ENCODE results near the gene SLC17A1. TPM values are rescaled to one million over a fixed set of nuclear protein-coding genes. Genes with fewer than 3 reads are reported as not detected.

Gene SLC17A1
- total and polyA plus RNA-seq, 2 of the 13 experiments (the other 11 are each of a cell fraction or from before 2014, with no cell fraction given), result 0.09 to 2.1 TPM

DNA sequence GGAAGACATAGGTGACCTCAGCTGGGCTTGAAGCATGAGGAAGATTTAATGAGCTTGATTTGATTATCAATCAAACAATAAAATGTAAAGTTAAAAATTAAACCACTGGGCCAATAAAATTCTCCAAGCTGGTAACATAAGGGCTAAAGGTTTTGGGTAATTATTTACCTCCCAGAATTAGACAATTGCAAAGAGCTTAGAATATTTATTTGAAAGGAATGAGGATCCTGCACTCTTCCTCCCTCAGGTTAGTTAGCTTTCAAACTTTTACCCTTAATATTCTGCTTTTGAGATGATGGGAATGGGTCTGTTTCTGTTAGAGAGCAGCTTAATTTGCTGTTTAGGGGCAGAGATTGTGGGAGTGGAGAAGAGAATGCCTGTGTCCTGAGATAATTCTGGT, 77.3 kb downstream of the SLC17A1 start, which contains the start of gene SLC17A4:
Gene SLC17A4 (plus strand): TSS at position 208 of the 400 bp plus-strand sequence. CDS start 7,221 bp downstream, outside the sequence.
- CTCF ChIA-PET (ENCODE audit: low intra/inter-chr PET ratio, low total read pairs), result no interaction called here
- H3K4me1 ChIP-seq (ENCODE audit: insufficient read depth, low read length), result peaks cover 76% of the 10 kb centered on the region
- H3K4me2 ChIP-seq (ENCODE audit: low read depth, low read length), result no peak within 1 kb of the TSS
- DNase-seq (ENCODE audit: low spot score) (no peak), ATAC-seq (no peak), FAIRE-seq (no peak)
- no peak within 1 kb of the TSS for H3K27ac ChIP-seq (ENCODE audit: extremely low read length, insufficient read depth, low read length)
- no peak within 1 kb of the TSS for H3K9ac ChIP-seq (ENCODE audit: insufficient read depth, low read depth, low read length)
- H3K27me3 ChIP-seq (ENCODE audit: control insufficient read depth in 1 of 2, insufficient read depth in 2 of 2, low read length in 2 of 2), result peaks cover 0 to 8% of the 10 kb centered on the region in 2 experiments; a peak in 1 of 5 replicates
- POLR2A ChIA-PET, result no interaction called here
- H3K9me3 ChIP-seq (ENCODE audit: low read length), result no peaks in the 10 kb centered on the region
- no peaks in the 10 kb centered on the region for H4K20me1 ChIP-seq (ENCODE audit: insufficient read depth, low read length)
- in situ Hi-C loops (cut with HindIII; ENCODE audit: extremely low pct_ligation_motif_present, low pct_unique_long_range_greater_than_20kb) (no loop called here), intact Hi-C loops (cut with micrococcal nuclease; ENCODE audit: unreplicated experiment) (no loop called here)
- H3K4me3 ChIP-seq (replicated peaks in 1 of 3; ENCODE audit: insufficient read depth in 1 of 3, low read depth in 2 of 3, low read length in 3 of 3), result no peak within 1 kb of the TSS
- H3K79me2 ChIP-seq (ENCODE audit: insufficient read depth, low read length), result no peaks in the 10 kb centered on the region
- H3K36me3 ChIP-seq (replicated peaks in 1 of 2; ENCODE audit: control insufficient read depth in 1 of 2, insufficient read depth in 2 of 2, low read length in 2 of 2), result no peaks in the 10 kb centered on the region
- no peak within 1 kb of the TSS for H2AFZ ChIP-seq (ENCODE audit: low read length)
- no TSS peak for BruUV-seq (replicated peaks)
- TF ChIP-seq ZKSCAN5 (CRISPR knock-in tag; IDR thresholded peaks at IDR 0.05) (no peak), THAP7 (CRISPR knock-in tag; IDR thresholded peaks at IDR 0.05) (no peak), ZSCAN22 (CRISPR knock-in tag; IDR thresholded peaks at IDR 0.05) (no peak), SCMH1 (CRISPR knock-in tag; IDR thresholded peaks at IDR 0.05; ENCODE audit: borderline replicate concordance) (no peak)

- Histone ChIP-seq H3K4me1 (ENCODE audit: insufficient read depth, low read length) (peaks cover 80% of the 10 kb centered on the region), H3K9me3 (ENCODE audit: low read length) (no peaks in the 10 kb centered on the region), H3K27me3 (ENCODE audit: control insufficient read depth in 1 of 2, insufficient read depth in 2 of 2, low read length in 2 of 2) (peaks cover 0 to 7% of the 10 kb centered on the region in 2 experiments; a peak in 1 of 5 replicates), H3K36me3 (replicated peaks in 1 of 2; ENCODE audit: control insufficient read depth in 1 of 2, insufficient read depth in 2 of 2, low read length in 2 of 2) (no peaks in the 10 kb centered on the region), H3K4me3 (replicated peaks in 1 of 3; ENCODE audit: insufficient read depth in 1 of 3, low read depth in 2 of 3, low read length in 3 of 3) (no peak overlapping the region), H2AFZ (ENCODE audit: low read length) (no peak overlapping the region), H3K9ac (ENCODE audit: insufficient read depth, low read depth, low read length) (no peak overlapping the region), H4K20me1 (ENCODE audit: insufficient read depth, low read length) (no peaks in the 10 kb centered on the region), H3K79me2 (ENCODE audit: insufficient read depth, low read length) (no peaks in the 10 kb centered on the region), H3K4me2 (ENCODE audit: low read depth, low read length) (no peak overlapping the region), H3K27ac (ENCODE audit: extremely low read length, insufficient read depth, low read length) (no peak overlapping the region)
- intact Hi-C loops (cut with micrococcal nuclease; ENCODE audit: unreplicated experiment) (no loop called here), in situ Hi-C loops (cut with HindIII; ENCODE audit: extremely low pct_ligation_motif_present, low pct_unique_long_range_greater_than_20kb) (no loop called here)
- BruUV-seq (replicated peaks), result no TSS peak
- ChIA-PET CTCF (ENCODE audit: low intra/inter-chr PET ratio, low total read pairs) (no interaction called here), POLR2A (no interaction called here)
- DNase-seq (ENCODE audit: low spot score), result no peak
- ATAC-seq, result no peak
- no peak for FAIRE-seq
- TF ChIP-seq ZBTB46 (CRISPR knock-in tag; IDR thresholded peaks at IDR 0.05; ENCODE audit: borderline replicate concordance) (no peak), PAWR (CRISPR knock-in tag; IDR thresholded peaks at IDR 0.05; ENCODE audit: borderline replicate concordance) (no peak), NR2F1 (CRISPR knock-in tag; IDR thresholded peaks at IDR 0.05) (peak in 1 of 2 experiments; percentile 40; a peak in 1 of 4 replicates), ZNF251 (CRISPR knock-in tag; IDR thresholded peaks at IDR 0.05) (no peak), THAP11 (CRISPR knock-in tag; IDR thresholded peaks at IDR 0.05) (no peak), ARID5B (CRISPR knock-in tag; IDR thresholded peaks at IDR 0.05) (0 out of 2 replicates have a peak, but pooled peaks have one; percentile 19)
- TF ChIP-seq, protein P1, sequence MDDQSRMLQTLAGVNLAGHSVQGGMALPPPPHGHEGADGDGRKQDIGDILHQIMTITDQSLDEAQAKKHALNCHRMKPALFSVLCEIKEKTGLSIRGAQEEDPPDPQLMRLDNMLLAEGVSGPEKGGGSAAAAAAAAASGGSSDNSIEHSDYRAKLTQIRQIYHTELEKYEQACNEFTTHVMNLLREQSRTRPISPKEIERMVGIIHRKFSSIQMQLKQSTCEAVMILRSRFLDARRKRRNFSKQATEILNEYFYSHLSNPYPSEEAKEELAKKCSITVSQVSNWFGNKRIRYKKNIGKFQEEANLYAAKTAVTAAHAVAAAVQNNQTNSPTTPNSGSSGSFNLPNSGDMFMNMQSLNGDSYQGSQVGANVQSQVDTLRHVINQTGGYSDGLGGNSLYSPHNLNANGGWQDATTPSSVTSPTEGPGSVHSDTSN (CRISPR knock-in tag; IDR thresholded peaks at IDR 0.05; ENCODE audit: borderline replicate concordance), result no peak
Measured at GRCh38 chr6:25753079-25753478, 78.8 kb downstream of the SLC17A1 start.

Data from HepG2 (cell line).